GM23338 (cell line): ENCODE data around the gene ANTKMT.

Experiments used
- EZH2 ChIP-seq: fragments of 200-600 bp; sonication (generic); IDR thresholded peaks from one replicate; pipeline ENCODE4 v1.8.0; 2017; ENCODE audit warnings: antibody characterized with exemption, mild to moderate bottlenecking, low read depth; ENCODE audit not compliant: unreplicated experiment
- EZH2phosphoT487 ChIP-seq: fragments of 200-600 bp; sonication (generic); IDR thresholded peaks from one replicate; pipeline ENCODE4 v1.8.1; 2018; ENCODE audit warnings: antibody characterized with exemption; ENCODE audit not compliant: unreplicated experiment
- POLR2AphosphoS5 ChIP-seq: IDR thresholded peaks from 2 replicates; pipeline ENCODE4 v1.6.1; 2016; ENCODE audit warnings: antibody characterized with exemption, low read depth
- TF ChIP-seq, protein P1 (sequence below), 2 experiments: fragments of 200-600 bp in 1 of 2; sonication (generic) in 1 of 2; conservative IDR thresholded peaks; 2 replicates each; pipeline versions ENCODE4 v1.5.1 to v1.6.1; 2016 to 2017; ENCODE audit warnings: antibody characterized with exemption in 2 of 2, low read depth in 2 of 2, mild to moderate bottlenecking in 2 of 2, moderate library complexity in 1 of 2

- TF ChIP-seq, protein P1, sequence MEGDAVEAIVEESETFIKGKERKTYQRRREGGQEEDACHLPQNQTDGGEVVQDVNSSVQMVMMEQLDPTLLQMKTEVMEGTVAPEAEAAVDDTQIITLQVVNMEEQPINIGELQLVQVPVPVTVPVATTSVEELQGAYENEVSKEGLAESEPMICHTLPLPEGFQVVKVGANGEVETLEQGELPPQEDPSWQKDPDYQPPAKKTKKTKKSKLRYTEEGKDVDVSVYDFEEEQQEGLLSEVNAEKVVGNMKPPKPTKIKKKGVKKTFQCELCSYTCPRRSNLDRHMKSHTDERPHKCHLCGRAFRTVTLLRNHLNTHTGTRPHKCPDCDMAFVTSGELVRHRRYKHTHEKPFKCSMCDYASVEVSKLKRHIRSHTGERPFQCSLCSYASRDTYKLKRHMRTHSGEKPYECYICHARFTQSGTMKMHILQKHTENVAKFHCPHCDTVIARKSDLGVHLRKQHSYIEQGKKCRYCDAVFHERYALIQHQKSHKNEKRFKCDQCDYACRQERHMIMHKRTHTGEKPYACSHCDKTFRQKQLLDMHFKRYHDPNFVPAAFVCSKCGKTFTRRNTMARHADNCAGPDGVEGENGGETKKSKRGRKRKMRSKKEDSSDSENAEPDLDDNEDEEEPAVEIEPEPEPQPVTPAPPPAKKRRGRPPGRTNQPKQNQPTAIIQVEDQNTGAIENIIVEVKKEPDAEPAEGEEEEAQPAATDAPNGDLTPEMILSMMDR (conservative IDR thresholded peaks at IDR 0.05; ENCODE audit: low read depth in 2 of 2) = no peak
- TF ChIP-seq EZH2phosphoT487 (no peak), EZH2 (no peak), POLR2AphosphoS5 (no peak)
These were observed 11.4 kb downstream of the ANTKMT start for GRCh38 chr16:732332-732731.
